A673 (cell line): ENCODE results near the gene TBC1D5. TPM values are rescaled to one million over a fixed set of nuclear protein-coding genes. Genes with fewer than 3 reads are reported as not detected.

Experiments used
- BruUV-seq: library from RNA; stranded (reverse); fragments of 400-500 nt; replicated peaks from 2 replicates; lab custom pipeline; 2021; lab: Mats Ljungman, UMichigan
- CTCF ChIA-PET: fragments of 300-600 bp; sonication (Branson Sonifier 250); formaldehyde crosslinking; loops from one replicate; lab custom pipeline; 2022; ENCODE audit warnings: antibody characterized with exemption; lab: Charles Lee
- POLR2A ChIA-PET: fragments of 300-600 bp; sonication (Branson Sonifier 250); formaldehyde crosslinking; loops from one replicate; lab custom pipeline; 2022; ENCODE audit warnings: antibody characterized with exemption; ENCODE audit not compliant: low non-redundant PET; lab: Charles Lee
- DNase-seq: peaks from one replicate; pipeline ENCODE4 v3.0.0-alpha.2; 2015; ENCODE audit warnings: low spot score
- H3K27ac ChIP-seq: fragments of 200-600 bp; sonication (generic); 2 replicates; pipeline ENCODE4 v1.5.1; 2016; ENCODE audit warnings: mixed run types, low read depth, mild to moderate bottlenecking, mixed read lengths, antibody characterized with exemption, low read length; ENCODE audit not compliant: poor library complexity, severe bottlenecking
- H3K27me3 ChIP-seq: fragments of 200-600 bp; sonication (generic); replicated peaks from 2 replicates; pipeline ENCODE4 v1.6.1; 2017; ENCODE audit warnings: mixed run types, low read depth, mild to moderate bottlenecking, mixed read lengths, antibody characterized with exemption, low read length; ENCODE audit not compliant: insufficient read depth, poor library complexity
- H3K36me3 ChIP-seq: fragments of 200-600 bp; sonication (generic); 2 replicates; pipeline ENCODE4 v1.6.1; 2016; ENCODE audit warnings: mixed run types, mild to moderate bottlenecking, mixed read lengths, antibody characterized with exemption, low read length; ENCODE audit not compliant: insufficient read depth, poor library complexity, severe bottlenecking
- H3K4me1 ChIP-seq: fragments of 200-600 bp; sonication (generic); 2 replicates; pipeline ENCODE4 v1.6.1; 2017; ENCODE audit warnings: mixed run types, mild to moderate bottlenecking, mixed read lengths, antibody characterized with exemption, low read length; ENCODE audit not compliant: insufficient read depth, poor library complexity, severe bottlenecking
- H3K4me3 ChIP-seq: fragments of 200-600 bp; sonication (generic); 2 replicates; pipeline ENCODE4 v1.5.1; 2016; ENCODE audit warnings: low read depth, mixed run types, mild to moderate bottlenecking, mixed read lengths, low read length; ENCODE audit not compliant: poor library complexity, severe bottlenecking
- H3K9me3 ChIP-seq: fragments of 200-600 bp; sonication (generic); 2 replicates; pipeline ENCODE4 v1.6.1; 2016; ENCODE audit warnings: mixed run types, low read depth, mild to moderate bottlenecking, mixed read lengths, antibody characterized with exemption, low read length; ENCODE audit not compliant: poor library complexity, severe bottlenecking
- EZH2 ChIP-seq: fragments of 200-600 bp; sonication (generic); IDR thresholded peaks from 2 replicates; pipeline ENCODE4 v1.6.1; 2017; ENCODE audit warnings: borderline replicate concordance, low read depth, mild to moderate bottlenecking, mixed read lengths, antibody characterized with exemption, low read length; ENCODE audit not compliant: poor library complexity, severe bottlenecking
- intact Hi-C: fragments of 100-400 bp; cut with micrococcal nuclease; formaldehyde crosslinking; loops from one replicate; pipeline ENCODE4 v1.10.0; 2022; ENCODE audit not compliant: unreplicated experiment
- total RNA-seq: library from RNA; stranded (reverse); gene quantifications from 2 replicates; pipeline ENCODE4 v1.2.3, GENCODE V29; 2021
- TF ChIP-seq, protein P1 (sequence below): fragments of 300-800, 200-600 bp; sonication (generic); conservative IDR thresholded peaks from 2 replicates; pipeline ENCODE4 v1.5.1; 2017; ENCODE audit warnings: low read depth, mild to moderate bottlenecking, antibody characterized with exemption, low read length, moderate library complexity, mixed read lengths

Gene TBC1D5
- total RNA-seq, 1 experiment from 2014 or later: 40.7 TPM

DNA sequence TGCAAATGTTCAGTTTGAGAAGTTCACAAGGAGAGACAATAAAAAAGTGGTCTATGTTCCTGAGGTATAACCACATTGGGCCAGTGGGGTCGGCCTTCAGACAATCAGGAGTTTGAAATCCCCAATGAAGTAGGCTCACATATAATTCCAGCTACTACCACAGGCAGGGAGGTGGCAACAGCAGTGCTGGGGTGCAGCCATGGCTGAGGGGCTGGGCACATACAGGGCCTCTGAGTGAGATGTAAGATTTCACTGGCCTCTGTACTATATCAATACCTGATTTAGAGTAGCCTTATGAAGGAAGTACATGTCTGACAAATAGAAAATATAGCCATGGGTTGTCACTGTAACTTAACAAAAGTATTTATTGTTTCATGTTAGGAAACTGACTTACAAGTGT lies 402.2 kb downstream of the TBC1D5 start:
- TF ChIP-seq, protein P1, sequence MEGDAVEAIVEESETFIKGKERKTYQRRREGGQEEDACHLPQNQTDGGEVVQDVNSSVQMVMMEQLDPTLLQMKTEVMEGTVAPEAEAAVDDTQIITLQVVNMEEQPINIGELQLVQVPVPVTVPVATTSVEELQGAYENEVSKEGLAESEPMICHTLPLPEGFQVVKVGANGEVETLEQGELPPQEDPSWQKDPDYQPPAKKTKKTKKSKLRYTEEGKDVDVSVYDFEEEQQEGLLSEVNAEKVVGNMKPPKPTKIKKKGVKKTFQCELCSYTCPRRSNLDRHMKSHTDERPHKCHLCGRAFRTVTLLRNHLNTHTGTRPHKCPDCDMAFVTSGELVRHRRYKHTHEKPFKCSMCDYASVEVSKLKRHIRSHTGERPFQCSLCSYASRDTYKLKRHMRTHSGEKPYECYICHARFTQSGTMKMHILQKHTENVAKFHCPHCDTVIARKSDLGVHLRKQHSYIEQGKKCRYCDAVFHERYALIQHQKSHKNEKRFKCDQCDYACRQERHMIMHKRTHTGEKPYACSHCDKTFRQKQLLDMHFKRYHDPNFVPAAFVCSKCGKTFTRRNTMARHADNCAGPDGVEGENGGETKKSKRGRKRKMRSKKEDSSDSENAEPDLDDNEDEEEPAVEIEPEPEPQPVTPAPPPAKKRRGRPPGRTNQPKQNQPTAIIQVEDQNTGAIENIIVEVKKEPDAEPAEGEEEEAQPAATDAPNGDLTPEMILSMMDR: no peak
- no peak for TF ChIP-seq EZH2
- Histone ChIP-seq H3K27me3 (no peaks in the 10 kb centered on the region), H3K4me1 (no peaks in the 10 kb centered on the region), H3K4me3 (no peak overlapping the region), H3K36me3 (no peaks in the 10 kb centered on the region), H3K9me3 (no peaks in the 10 kb centered on the region), H3K27ac (no peak overlapping the region)
- CTCF ChIA-PET: no interaction called here
- DNase-seq: no peak
- BruUV-seq: no TSS peak
- intact Hi-C loops: no loop called here
- POLR2A ChIA-PET: no interaction called here

DNA sequence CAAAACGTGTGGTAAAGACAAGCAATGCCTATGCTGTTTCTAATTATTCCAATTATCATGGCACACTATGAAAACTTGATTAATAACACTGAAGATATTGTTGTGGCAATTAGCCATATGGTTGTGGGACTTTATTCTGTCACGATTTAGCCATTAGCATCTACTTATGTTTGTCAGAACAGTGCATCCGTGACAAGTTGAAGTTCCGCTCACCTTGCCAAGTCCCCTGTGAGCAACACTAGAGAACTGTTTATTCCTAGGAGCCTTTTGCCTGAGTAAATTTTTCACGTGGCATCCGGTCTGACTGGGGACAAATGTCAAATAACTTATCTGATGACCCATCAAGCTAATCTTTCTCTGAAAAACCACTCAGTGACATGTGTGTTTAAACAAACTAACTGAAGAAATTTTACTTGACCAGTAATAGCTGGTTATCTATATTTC lies 403.3 kb downstream of the TBC1D5 start:
- Histone ChIP-seq H3K9me3 (no peaks in the 10 kb centered on the region), H3K27ac (no peak overlapping the region), H3K4me3 (no peak overlapping the region), H3K36me3 (no peaks in the 10 kb centered on the region), H3K4me1 (no peaks in the 10 kb centered on the region), H3K27me3 (no peaks in the 10 kb centered on the region)
- BruUV-seq: no TSS peak
- CTCF ChIA-PET: no interaction called here
- intact Hi-C loops: no loop called here
- DNase-seq: no peak
- TF ChIP-seq, protein P1: no peak
- no peak for TF ChIP-seq EZH2
- POLR2A ChIA-PET: no interaction called here

DNA sequence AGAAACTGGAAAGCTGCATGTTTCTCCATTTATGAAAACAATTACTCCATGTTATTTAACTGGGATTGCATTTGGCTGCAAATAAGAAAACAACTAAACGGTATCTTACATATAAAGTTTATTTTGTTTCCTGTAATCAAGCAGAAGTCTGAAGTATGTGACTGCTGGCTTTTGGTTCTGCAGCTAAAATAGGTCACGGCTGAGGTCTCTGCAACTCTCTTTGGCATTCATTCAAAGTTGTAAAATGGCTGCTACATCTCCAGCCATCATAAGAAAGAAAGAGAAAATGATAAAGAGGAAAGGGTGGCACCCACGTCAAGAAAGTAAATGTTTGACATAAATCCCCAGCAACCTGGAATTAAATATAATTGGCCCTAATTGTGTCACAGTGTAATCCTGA lies 406.1 kb downstream of the TBC1D5 start:
- Histone ChIP-seq H3K9me3 (no peaks in the 10 kb centered on the region), H3K27ac (no peak overlapping the region), H3K4me1 (no peaks in the 10 kb centered on the region), H3K27me3 (no peaks in the 10 kb centered on the region), H3K36me3 (no peaks in the 10 kb centered on the region), H3K4me3 (no peak overlapping the region)
- no TSS peak for BruUV-seq
- intact Hi-C loops: no loop called here
- POLR2A ChIA-PET: no interaction called here
- no peak for TF ChIP-seq EZH2
- TF ChIP-seq, protein P1: no peak
- no peak for DNase-seq
- CTCF ChIA-PET: no interaction called here
